Medulla oblongata (tissue), 1 donor: ENCODE data around the gene TMBIM1.
A peak's percentile ranks its signal among the peaks of the same experiment; 100 is the strongest.

Source experiments
- DNase-seq: peaks from one replicate; pipeline ENCODE4 v3.0.0-alpha.2; 2015; ENCODE audit errors: extremely low spot score

Gene TMBIM1

GRCh38 chr2:218292048-218293014 lies at the start of gene TMBIM1:
TSS of gene TMBIM1 (minus strand) at chr2:218292503. CDS start at chr2:218282141, 10,362 bp downstream.
- DNase-seq = peak; percentile 84

- DNase-seq = no peak
Observed at GRCh38 chr2:218341381-218341780, 49.1 kb upstream of the TMBIM1 start.

- no peak for DNase-seq
Observed at GRCh38 chr2:218340656-218341055, 48.4 kb upstream of the TMBIM1 start.

GRCh38 chr2:218334531-218334930 lies 42.2 kb upstream of the TMBIM1 start:
- DNase-seq = no peak

GRCh38 chr2:218332920-218333645 lies 40.8 kb upstream of the TMBIM1 start:
- peak; percentile 43 for DNase-seq

GRCh38 chr2:218332288-218332687 lies 40.0 kb upstream of the TMBIM1 start:
- DNase-seq = no peak

- no peak for DNase-seq
Observed at GRCh38 chr2:218331745-218332144, 39.4 kb upstream of the TMBIM1 start.

GRCh38 chr2:218329826-218330593 lies 37.7 kb upstream of the TMBIM1 start:
- DNase-seq = peak; percentile 32

GRCh38 chr2:218329027-218329825 lies 36.9 kb upstream of the TMBIM1 start:
- no peak for DNase-seq

- no peak for DNase-seq
Observed at GRCh38 chr2:218328294-218328693, 36.0 kb upstream of the TMBIM1 start.

- no peak for DNase-seq
Observed at GRCh38 chr2:218327451-218328210, 35.3 kb upstream of the TMBIM1 start.

- DNase-seq = no peak
Observed at GRCh38 chr2:218326315-218326714, 34.0 kb upstream of the TMBIM1 start.

- DNase-seq = no peak
Observed at GRCh38 chr2:218325566-218326160, 33.4 kb upstream of the TMBIM1 start.

GRCh38 chr2:218323526-218324472 lies 31.5 kb upstream of the TMBIM1 start:
- DNase-seq = peak; percentile 19

- peak; percentile 73 for DNase-seq
Observed at GRCh38 chr2:218322768-218323525, 30.6 kb upstream of the TMBIM1 start.

- DNase-seq = no peak
Observed at GRCh38 chr2:218320704-218321336, 28.5 kb upstream of the TMBIM1 start.

- no peak for DNase-seq
Observed at GRCh38 chr2:218319813-218320365, 27.6 kb upstream of the TMBIM1 start.
